CD4-positive, alpha-beta T cell (primary cell): ENCODE data around the gene KLF13. TPM values are rescaled to one million over a fixed set of nuclear protein-coding genes. Genes with fewer than 3 reads are reported as not detected.
A peak's percentile ranks its signal among the peaks of the same experiment; 100 is the strongest.

ENCODE experiments used
- ATAC-seq: fragments of 200-7000 bp; cut with Tn5 transposase; one replicate; pipeline ENCODE4 v1.10.0; 2022; ENCODE audit warnings: mild to moderate bottlenecking; ENCODE audit not compliant: poor library complexity
- CTCF ChIA-PET: fragments of 350-600 bp; sonication (Branson Sonifier 250); formaldehyde crosslinking; loops from one replicate; lab custom pipeline; 2021; ENCODE audit warnings: antibody characterized with exemption, inconsistent platforms; lab: Charles Lee
- POLR2A ChIA-PET: fragments of 350-600 bp; sonication (Branson Sonifier 250); formaldehyde crosslinking; loops from one replicate; lab custom pipeline; 2021; ENCODE audit warnings: antibody characterized with exemption, inconsistent platforms; lab: Charles Lee
- DNase-seq, 14 experiments: peaks; one replicate each; pipeline ENCODE4 v3.0.0-alpha.2; 2013 to 2020; ENCODE audit warnings: mixed read lengths in 2 of 14
- H3K27ac ChIP-seq, 2 donors: one replicate each; pipeline versions ENCODE4 v1.5.1 to v1.7.0; 2013; ENCODE audit warnings: low read length in 2 of 2, low read depth in 1 of 2, mild to moderate bottlenecking in 1 of 2
- H3K27me3 ChIP-seq, 2 experiments: 1 replicate in 1 of 2; 2 replicates in 1 of 2; pipeline versions ENCODE4 v1.6.1 to v1.7.0; 2013; ENCODE audit warnings: low read length in 2 of 2, control low read depth in 1 of 2, mild to moderate bottlenecking in 1 of 2, moderate library complexity in 1 of 2; ENCODE audit not compliant: insufficient read depth in 2 of 2, control insufficient read depth in 1 of 2
- H3K36me3 ChIP-seq: one replicate; pipeline ENCODE4 v1.6.1; 2013; ENCODE audit warnings: low read length, control low read depth; ENCODE audit not compliant: insufficient read depth
- H3K4me1 ChIP-seq: one replicate; pipeline ENCODE4 v1.6.1; 2013; ENCODE audit warnings: low read length, control low read depth; ENCODE audit not compliant: insufficient read depth
- H3K4me3 ChIP-seq: one replicate; pipeline ENCODE4 v1.5.1; 2013; ENCODE audit warnings: mild to moderate bottlenecking, low read length, moderate library complexity
- H3K9me3 ChIP-seq, 2 experiments: 1 replicate in 1 of 2; 2 replicates in 1 of 2; pipeline versions ENCODE4 v1.6.1 to v1.7.0; 2013; ENCODE audit warnings: low read length in 2 of 2, mild to moderate bottlenecking in 2 of 2, control low read depth in 1 of 2, moderate library complexity in 1 of 2; ENCODE audit not compliant: control insufficient read depth in 1 of 2, insufficient read depth in 1 of 2
- H3K27ac Mint-ChIP-seq: one replicate; pipeline ENCODE4 v1.8.0; 2020; ENCODE audit warnings: mixed read lengths
- H3K27me3 Mint-ChIP-seq: one replicate; pipeline ENCODE4 v1.8.0; 2021; ENCODE audit warnings: mixed read lengths
- H3K36me3 Mint-ChIP-seq: one replicate; pipeline ENCODE4 v1.8.0; 2021; ENCODE audit warnings: low read depth, mixed read lengths
- H3K4me1 Mint-ChIP-seq: one replicate; pipeline ENCODE4 v1.8.0; 2021; ENCODE audit warnings: low read depth, mixed read lengths
- H3K4me3 Mint-ChIP-seq: one replicate; pipeline ENCODE4 v1.8.0; 2020; ENCODE audit warnings: mild to moderate bottlenecking, mixed read lengths
- H3K9me3 Mint-ChIP-seq: one replicate; pipeline ENCODE4 v1.8.0; 2020; ENCODE audit warnings: mixed read lengths
- CTCF ChIP-seq: fragments of 200-600 bp; IDR thresholded peaks from one replicate; pipeline ENCODE4 v1.8.0; 2022; ENCODE audit warnings: antibody characterized with exemption, mild to moderate bottlenecking
- intact Hi-C, 2 experiments: fragments of 100-400 bp; cut with DNase I in 1 of 2; cut with micrococcal nuclease in 1 of 2; formaldehyde crosslinking; loops; one replicate each; pipeline versions ENCODE4 v1.15.1 to v1.9.0; 2023 to 2025; cut with DNase I, micrococcal nuclease
- polyA plus RNA-seq, 2 donors: library from polyadenylated mRNA; unstranded; fragments of 120-200 nt; gene quantifications; one replicate each; pipeline ENCODE4 v1.2.1, GENCODE V29; 2013
- total RNA-seq, 174 experiments: library from RNA in 2 of 174; stranded (reverse) in 2 of 174; gene quantifications; one replicate each; pipeline ENCODE4 v1.2.3 and lab custom pipeline; 2021 to 2026

KLF13 gene
- total RNA-seq: 100 to 1,000 TPM; 284 to 308 TPM
- 173 TPM for polyA plus RNA-seq (2013, experiment 1 of 2)
- 155 TPM for polyA plus RNA-seq (2013, experiment 2 of 2)
- total RNA-seq (lab: John Stamatoyannopoulos, UW): 118 to 777 (median 487) reads per million in 172 experiments

DNA sequence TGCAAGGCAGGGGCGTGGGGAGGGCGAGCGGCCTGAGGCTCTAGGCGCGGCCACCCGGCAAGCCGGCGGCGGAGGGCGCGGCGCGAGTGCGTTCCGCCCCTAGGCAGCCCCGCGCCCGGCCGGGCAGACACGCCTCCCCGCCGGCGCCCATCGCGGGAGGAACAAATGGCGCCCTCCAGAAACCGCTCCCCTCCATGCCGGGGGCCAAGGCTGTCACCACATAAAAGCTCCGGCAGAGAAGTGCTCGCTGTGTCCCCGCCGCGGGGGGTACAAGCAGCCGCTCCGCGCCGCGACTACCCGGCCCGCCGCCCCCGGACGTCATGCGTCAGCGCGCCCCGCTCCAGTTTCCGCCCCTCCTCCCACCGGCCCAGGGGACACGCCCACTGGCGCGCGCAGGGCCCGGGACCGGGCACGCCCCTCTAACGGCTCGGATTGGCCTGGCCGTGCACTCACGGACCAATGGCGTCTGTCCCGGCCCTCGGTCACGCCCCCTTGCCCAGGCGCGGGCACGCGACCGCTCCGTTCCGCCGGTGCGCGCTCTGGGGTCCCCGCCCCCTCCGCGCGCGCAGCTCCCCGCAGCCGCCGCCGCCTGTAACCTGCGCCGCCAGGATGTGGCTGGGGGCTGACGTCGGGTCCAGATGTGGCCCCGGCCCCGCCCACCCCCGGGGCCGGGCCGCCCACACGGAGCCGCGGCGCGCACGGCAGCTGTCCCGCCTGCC, at the start of gene KLF13:
Gene KLF13, plus strand, starts transcription at position 680 of the 719 bp plus-strand sequence. CDS start 378 bp downstream, outside the sequence.
- H3K9me3 ChIP-seq: no peaks in the 10 kb centered on the region
- peak within 1 kb of the TSS; percentile 71 to 95 for H3K27ac ChIP-seq
- TF ChIP-seq CTCF: no peak
- H3K27me3 ChIP-seq: no peaks in the 10 kb centered on the region
- peak within 1 kb of the TSS; percentile 97 for H3K27ac Mint-ChIP-seq
- peaks cover 13% of the 10 kb centered on the region for H3K36me3 ChIP-seq
- DNase-seq (peak; percentile 98 to 100 (median 100)), ATAC-seq (peak; percentile 69)
- H3K27me3 Mint-ChIP-seq: no peaks in the 10 kb centered on the region
- peaks cover 42% of the 10 kb centered on the region for H3K36me3 Mint-ChIP-seq
- intact Hi-C loops: loop anchor here (1.0 to 10.0 kb wide), 5 partner anchors 60 to 1871 kb away; partner anchors contain the start of gene OTUD7A (in 1 of the 2)
- ChIA-PET CTCF (interaction anchor here (0.8 to 4.8 kb wide), 12 partner anchors 9 to 163 kb away, joined by 3 to 23 read pairs (median 3); no protein-coding TSS in a partner anchor), POLR2A (interaction anchor here (0.6 to 9.1 kb wide), 44 partner anchors 9 to 701 kb away, joined by 3 to 566 read pairs (median 6); partner anchors contain the start of genes ARHGAP11B and MTMR10)
- H3K4me1 Mint-ChIP-seq: peaks cover 64% of the 10 kb centered on the region
- H3K4me1 ChIP-seq: peaks cover 44% of the 10 kb centered on the region
- no peaks in the 10 kb centered on the region for H3K9me3 Mint-ChIP-seq
- H3K4me3 Mint-ChIP-seq: peak within 1 kb of the TSS; percentile 90
- H3K4me3 ChIP-seq: peak within 1 kb of the TSS; percentile 59

DNA sequence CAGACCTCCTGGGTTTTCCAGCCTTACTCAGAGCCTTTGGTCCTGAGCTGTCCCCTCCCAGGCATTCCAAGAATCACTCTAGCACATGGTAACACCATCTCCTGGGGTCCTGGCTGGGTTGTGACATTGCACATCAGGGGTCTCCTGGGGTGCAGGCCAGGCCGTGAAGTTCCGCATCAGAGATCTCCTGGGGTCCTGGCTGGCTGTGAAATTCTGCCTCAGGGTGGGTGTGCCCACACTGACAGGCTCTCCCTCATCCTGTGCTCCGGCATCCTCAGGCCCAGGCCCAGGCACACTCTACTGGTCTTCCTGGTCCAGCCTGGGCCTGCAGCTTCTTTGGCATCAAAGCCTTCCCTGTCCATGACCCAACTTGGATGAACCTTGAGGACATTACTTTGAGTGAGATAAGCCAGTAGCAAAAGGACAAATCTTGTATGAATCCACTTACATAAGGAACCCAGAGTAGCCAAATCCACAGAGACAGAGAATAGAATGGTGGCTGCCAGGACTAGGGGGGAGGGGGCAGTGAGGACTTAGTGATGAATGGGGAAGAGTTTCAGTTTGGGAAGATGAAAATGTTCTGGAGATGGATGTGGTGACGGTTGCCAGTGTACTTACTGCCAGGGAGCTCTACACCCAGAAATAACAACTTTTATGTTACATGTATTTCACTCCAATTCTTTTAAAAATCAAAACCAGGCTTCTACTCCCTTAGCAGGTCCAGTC, 49.1 kb upstream of the KLF13 start:
- H3K4me3 Mint-ChIP-seq: no peak overlapping the region
- H3K36me3 Mint-ChIP-seq: no peaks in the 10 kb centered on the region
- H3K9me3 ChIP-seq: no peaks in the 10 kb centered on the region
- no peaks in the 10 kb centered on the region for H3K9me3 Mint-ChIP-seq
- H3K4me3 ChIP-seq: no peak overlapping the region
- H3K4me1 Mint-ChIP-seq: peaks cover 23% of the 10 kb centered on the region
- intact Hi-C loops: no loop called here
- no peaks in the 10 kb centered on the region for H3K27me3 ChIP-seq
- ChIA-PET POLR2A (no interaction called here), CTCF (no interaction called here)
- no peaks in the 10 kb centered on the region for H3K27me3 Mint-ChIP-seq
- ATAC-seq (no peak), DNase-seq (no peak)
- TF ChIP-seq CTCF: no peak
- no peak overlapping the region for H3K27ac Mint-ChIP-seq
- H3K36me3 ChIP-seq: no peaks in the 10 kb centered on the region
- H3K27ac ChIP-seq: no peak overlapping the region
- peaks cover 20% of the 10 kb centered on the region for H3K4me1 ChIP-seq

DNA sequence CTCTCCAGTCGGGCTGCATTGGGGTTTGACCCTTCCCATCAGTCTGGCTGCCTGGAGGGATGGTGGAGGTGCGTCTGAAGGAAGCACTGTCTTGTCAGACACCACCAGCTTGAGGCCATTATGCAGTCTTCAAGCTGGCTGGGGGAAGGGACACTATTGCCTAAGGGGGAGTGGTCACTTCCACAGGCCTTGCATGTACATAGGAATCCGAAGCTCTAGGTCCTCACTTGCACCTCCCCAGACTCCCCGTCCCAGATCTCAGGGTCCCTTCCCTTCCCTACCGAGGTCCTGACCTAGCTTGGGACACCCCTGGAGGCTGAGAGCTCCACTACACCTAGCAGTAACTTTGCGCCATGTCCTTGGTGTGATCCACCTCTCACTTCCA, 48.6 kb upstream of the KLF13 start:
- ATAC-seq (no peak), DNase-seq (peak in 1 of 14 experiments; percentile 5)
- Mint-ChIP-seq H3K27ac (no peak overlapping the region), H3K4me1 (peaks cover 20% of the 10 kb centered on the region), H3K4me3 (no peak overlapping the region), H3K9me3 (no peaks in the 10 kb centered on the region), H3K27me3 (no peaks in the 10 kb centered on the region), H3K36me3 (no peaks in the 10 kb centered on the region)
- intact Hi-C loops: no loop called here
- no peaks in the 10 kb centered on the region for H3K27me3 ChIP-seq
- CTCF ChIA-PET: no interaction called here
- TF ChIP-seq CTCF: no peak
- no peaks in the 10 kb centered on the region for H3K9me3 ChIP-seq
- H3K36me3 ChIP-seq: no peaks in the 10 kb centered on the region
- no peak overlapping the region for H3K27ac ChIP-seq
- no peak overlapping the region for H3K4me3 ChIP-seq
- POLR2A ChIA-PET: no interaction called here
- peaks cover 16% of the 10 kb centered on the region for H3K4me1 ChIP-seq
